Measurements from ENCODE around the gene SYTL1. TPM values are rescaled to one million over a fixed set of nuclear protein-coding genes. Genes with fewer than 3 reads are reported as not detected.
A peak's percentile ranks its signal among the peaks of the same experiment; 100 is the strongest.

The SYTL1 gene
- total and polyA plus RNA-seq, 9 of the 15 experiments (the other 6 are each of a cell fraction or from before 2014, with no cell fraction given) = 0.04 to 9.3 (median 1.7) TPM

- TF ChIP-seq CHD1 (IDR thresholded peaks at IDR 0.05; ENCODE audit: low read length) (peak; percentile 28), HNRNPK (IDR thresholded peaks at IDR 0.05; ENCODE audit: low read depth, low read length, poor library complexity, severe bottlenecking) (no peak), AFF4 (CRISPR knock-in tag; IDR thresholded peaks at IDR 0.05) (0 out of 2 replicates have a peak, but pooled peaks have one; percentile 19), RBFOX2 (IDR thresholded peaks at IDR 0.05; ENCODE audit: low read depth, low read length) (peak; percentile 65), SIN3A (IDR thresholded peaks at IDR 0.05; ENCODE audit: borderline replicate concordance in 2 of 2, control insufficient read depth in 1 of 2, low read depth in 2 of 2, low read length in 2 of 2) (0 out of 4 replicates have a peak, but pooled peaks of 1 of the 2 experiments have one; percentile 1), CREB1 (IDR thresholded peaks at IDR 0.05) (no peak; the same call in 1 of the 2 replicates), CREB1 (CRISPR knock-in tag; IDR thresholded peaks at IDR 0.05) (0 out of 2 replicates have a peak, but pooled peaks have one; percentile 38), FOXA3 (CRISPR knock-in tag; conservative IDR thresholded peaks at IDR 0.05 in 1 of 2, IDR thresholded peaks at IDR 0.05 in 1 of 2) (no peak), E2F6 (IDR thresholded peaks at IDR 0.05; ENCODE audit: borderline replicate concordance in 1 of 2, extremely low read depth in 1 of 2, insufficient read depth in 1 of 2, insufficient read length in 1 of 2, low read depth in 1 of 2, low read length in 1 of 2, poor library complexity in 1 of 2, severe bottlenecking in 1 of 2) (peak in 1 of 2 experiments; percentile 11), ZNF76 (CRISPR knock-in tag; IDR thresholded peaks at IDR 0.05; ENCODE audit: borderline replicate concordance) (0 out of 2 replicates have a peak, but pooled peaks have one; percentile 28), TEAD2 (tag; IDR thresholded peaks at IDR 0.05) (no peak), PCBP1 (IDR thresholded peaks at IDR 0.05; ENCODE audit: low read depth, low read length, poor library complexity, severe bottlenecking) (peak; percentile 17), ZMIZ1 (IDR thresholded peaks at IDR 0.05; ENCODE audit: low read depth in 2 of 2, low read length in 2 of 2) (0 out of 4 replicates have a peak, but pooled peaks of 1 of the 2 experiments have one; percentile 12), CBFA2T2 (conservative IDR thresholded peaks at IDR 0.05) (no peak), ZSCAN29 (IDR thresholded peaks at IDR 0.05) (peak; percentile 11; the same call in 1 of the 2 replicates)
Measured at GRCh38 chr1:27366113-27366410, 24.2 kb downstream of the SYTL1 start (continued).

All from K562 (cell line).